Activated naive CD8-positive, alpha-beta T cell (primary cell): ENCODE data around the gene DNAJB13.
A peak's percentile ranks its signal among the peaks of the same experiment; 100 is the strongest.

Experiments used
- H3K27ac Mint-ChIP-seq: one replicate; pipeline ENCODE4 v1.8.0; 2021; ENCODE audit warnings: mixed read lengths
- H3K27me3 Mint-ChIP-seq: one replicate; pipeline ENCODE4 v1.8.0; 2021; ENCODE audit warnings: mixed read lengths
- H3K36me3 Mint-ChIP-seq: one replicate; pipeline ENCODE4 v1.8.0; 2021; ENCODE audit warnings: mixed read lengths
- H3K4me1 Mint-ChIP-seq: one replicate; pipeline ENCODE4 v1.8.0; 2021; ENCODE audit warnings: low read depth, mixed read lengths
- H3K4me3 Mint-ChIP-seq: one replicate; pipeline ENCODE4 v1.8.0; 2021; ENCODE audit warnings: mild to moderate bottlenecking, mixed read lengths
- H3K9me3 Mint-ChIP-seq: one replicate; pipeline ENCODE4 v1.8.0; 2021; ENCODE audit warnings: low read depth, mixed read lengths

Gene DNAJB13

DNA sequence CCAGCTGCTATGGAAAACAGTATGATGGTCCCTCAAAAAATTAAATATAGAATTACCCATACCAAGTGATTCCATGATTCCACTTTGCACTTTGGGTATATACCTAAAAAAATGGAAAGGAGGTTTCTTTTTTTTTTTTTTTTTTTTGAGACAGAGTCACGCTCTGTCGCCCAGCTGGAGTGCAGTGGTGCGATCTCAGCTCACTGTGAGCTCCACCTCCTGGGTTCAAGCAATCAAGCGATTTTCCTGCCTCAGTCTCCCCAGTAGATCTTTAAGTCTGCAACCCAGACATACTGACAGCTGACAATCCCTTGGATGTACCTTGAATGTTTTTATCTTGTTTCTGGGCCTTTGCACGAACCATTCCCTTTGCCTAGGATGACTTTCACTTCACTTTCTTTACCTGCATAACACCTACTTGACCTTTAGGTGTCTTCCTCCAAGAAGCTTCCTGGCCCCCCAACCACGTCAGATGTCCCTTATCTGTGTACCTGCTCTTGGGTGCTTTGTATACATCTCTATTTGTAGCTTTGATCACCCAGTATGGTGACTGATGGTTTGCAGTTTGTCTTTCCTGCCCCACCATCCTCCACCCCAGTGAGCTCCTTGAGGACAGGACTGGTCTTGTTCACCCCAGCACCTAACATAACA is 46.4 kb downstream of the DNAJB13 start:
- Mint-ChIP-seq H3K4me3 (peak overlapping the region; percentile 48), H3K36me3 (peaks cover 11% of the 10 kb centered on the region), H3K9me3 (no peaks in the 10 kb centered on the region), H3K27me3 (no peaks in the 10 kb centered on the region), H3K4me1 (peaks cover 66% of the 10 kb centered on the region), H3K27ac (peak overlapping the region; percentile 76)

DNA sequence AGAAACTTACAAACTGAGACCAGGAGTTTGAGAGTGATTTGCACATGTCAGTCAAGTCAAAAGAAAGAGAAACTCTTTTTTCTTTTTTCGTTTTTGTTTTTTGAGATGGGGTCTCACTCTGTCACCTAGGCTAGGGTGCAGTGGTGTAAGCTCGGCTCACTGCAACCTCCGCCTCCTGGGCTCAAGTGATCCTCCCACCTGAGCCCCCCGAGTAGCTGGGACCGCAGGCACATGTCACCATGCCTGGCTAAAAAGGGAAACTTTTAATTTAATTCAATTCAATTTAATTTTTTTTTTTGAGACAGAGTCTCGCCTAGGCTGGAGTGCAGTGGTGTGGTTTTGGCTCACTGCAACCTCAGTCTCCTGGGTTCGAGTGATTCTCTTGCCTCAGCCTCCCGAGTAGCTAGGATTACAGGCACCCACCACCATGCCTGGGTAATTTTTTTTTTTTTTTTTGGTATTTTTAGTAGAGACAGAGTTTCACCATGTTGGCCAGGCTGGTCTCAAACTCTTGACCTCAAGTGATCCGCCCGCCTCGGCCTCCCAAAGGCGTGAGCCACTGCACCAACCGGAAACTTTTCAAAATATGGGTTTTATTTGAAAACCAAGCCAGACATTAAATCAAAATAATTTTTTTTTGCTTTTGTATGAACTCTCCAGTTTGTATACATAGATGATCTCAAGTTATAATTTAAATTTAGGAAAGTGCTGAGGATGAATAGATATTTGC is 48.2 kb downstream of the DNAJB13 start:
- Mint-ChIP-seq H3K4me1 (peaks cover 72% of the 10 kb centered on the region), H3K4me3 (no peak overlapping the region), H3K27me3 (no peaks in the 10 kb centered on the region), H3K27ac (peak overlapping the region; percentile 75), H3K36me3 (peaks cover 16% of the 10 kb centered on the region), H3K9me3 (no peaks in the 10 kb centered on the region)

DNA sequence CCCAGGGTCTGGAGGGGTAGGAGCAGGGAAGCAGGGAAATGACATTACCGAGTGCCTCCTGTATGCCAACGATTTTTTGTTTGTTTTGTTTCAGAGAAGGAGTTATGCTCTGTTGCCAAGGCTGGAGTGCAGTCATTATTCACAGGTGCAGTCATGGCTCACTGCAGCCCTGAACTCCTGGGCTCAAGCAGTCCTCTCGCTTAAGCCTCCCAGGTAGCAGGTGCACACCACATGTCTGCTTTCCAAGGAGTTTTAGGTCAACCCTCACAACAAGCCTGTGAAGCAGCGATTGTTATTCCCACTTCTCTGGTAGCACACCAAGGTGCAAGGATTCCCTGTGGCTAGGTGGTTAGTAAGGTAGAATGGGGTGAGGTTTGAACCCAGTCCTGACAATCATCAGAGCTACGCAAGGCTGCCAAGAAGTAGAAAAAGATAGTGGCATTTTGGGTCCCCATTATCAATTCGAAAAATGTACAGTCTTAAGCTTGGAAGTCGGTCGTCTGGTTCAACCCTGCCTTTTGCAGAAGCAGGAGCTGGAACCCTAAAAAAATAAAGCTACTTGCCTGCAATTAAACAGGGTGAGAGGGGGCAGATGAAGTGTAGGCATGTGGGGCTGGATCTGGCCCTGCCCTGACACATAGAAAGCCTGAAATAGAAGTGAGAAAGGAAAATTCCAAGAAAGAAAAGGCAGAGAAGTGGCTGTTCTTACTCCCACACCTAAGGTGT is 48.9 kb downstream of the DNAJB13 start:
- peak overlapping the region; percentile 75 for H3K27ac Mint-ChIP-seq
- H3K27me3 Mint-ChIP-seq, result no peaks in the 10 kb centered on the region
- no peak overlapping the region for H3K4me3 Mint-ChIP-seq
- H3K9me3 Mint-ChIP-seq, result no peaks in the 10 kb centered on the region
- peaks cover 16% of the 10 kb centered on the region for H3K36me3 Mint-ChIP-seq
- peaks cover 73% of the 10 kb centered on the region for H3K4me1 Mint-ChIP-seq

DNA sequence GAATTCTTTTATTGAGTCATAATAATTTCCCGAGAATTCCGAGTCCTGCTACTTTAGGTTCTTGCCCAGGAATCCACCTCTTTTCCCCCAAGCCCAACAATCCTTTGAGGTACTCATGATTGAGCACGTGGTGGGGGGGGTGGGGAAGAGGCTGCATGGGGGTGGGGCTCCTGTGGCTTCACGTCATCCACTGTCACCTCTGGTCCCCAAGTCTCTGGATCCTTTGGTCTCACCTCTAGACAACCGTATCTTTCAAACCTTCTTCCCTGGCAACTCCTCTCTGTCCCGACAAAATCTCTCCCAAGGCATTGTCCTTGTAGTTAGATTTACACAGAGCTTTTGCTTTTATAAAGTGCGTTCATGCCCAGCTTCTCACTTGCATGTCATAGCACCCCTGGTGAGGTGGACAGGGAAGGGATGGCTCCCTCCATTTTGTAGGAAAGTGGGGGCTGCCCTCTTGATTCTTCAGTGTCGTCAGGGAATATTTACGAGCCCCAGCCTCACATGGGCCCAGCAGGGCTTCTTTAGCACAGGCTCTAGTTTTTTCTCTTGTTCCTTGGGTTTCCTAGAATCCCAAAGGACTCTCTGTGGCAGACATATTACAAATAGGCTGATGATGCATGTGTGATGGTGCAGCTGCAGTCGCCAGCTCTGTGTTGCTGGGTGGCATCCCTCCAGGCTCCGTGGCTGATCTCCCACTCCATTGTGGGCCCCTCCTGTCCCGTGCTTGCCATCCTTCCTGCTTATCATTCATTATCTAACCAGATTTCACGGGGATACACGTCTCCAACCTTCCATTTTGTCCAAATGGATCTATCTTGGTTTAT is 49.7 kb downstream of the DNAJB13 start:
- Mint-ChIP-seq H3K36me3 (peaks cover 16% of the 10 kb centered on the region), H3K4me3 (no peak overlapping the region), H3K27ac (no peak overlapping the region), H3K9me3 (no peaks in the 10 kb centered on the region), H3K27me3 (no peaks in the 10 kb centered on the region), H3K4me1 (peaks cover 73% of the 10 kb centered on the region)

DNA sequence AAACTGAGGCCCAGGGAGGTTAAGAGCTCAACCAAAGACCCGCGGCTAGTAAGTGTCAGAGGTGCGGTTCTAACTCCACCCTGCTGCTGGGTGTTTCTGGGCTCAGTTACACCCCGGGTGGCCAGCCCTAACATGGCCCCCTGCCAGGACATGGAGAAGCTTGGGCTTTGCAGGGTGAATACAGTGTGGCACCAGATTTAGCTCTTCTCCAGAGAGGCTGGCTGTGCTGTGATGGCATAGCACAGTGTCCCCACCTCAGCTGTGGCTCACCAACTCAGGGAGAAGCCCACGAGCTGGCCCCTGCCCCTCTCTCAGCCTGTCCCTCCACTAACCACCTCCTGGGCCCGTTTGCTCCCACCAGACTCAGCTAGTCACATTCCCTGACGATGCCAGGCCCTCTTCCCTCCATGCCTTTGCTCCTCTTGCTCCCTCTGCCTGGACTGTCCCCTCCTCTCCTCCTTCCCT is 51.0 kb downstream of the DNAJB13 start:
- Mint-ChIP-seq H3K4me1 (peaks cover 72% of the 10 kb centered on the region), H3K4me3 (no peak overlapping the region), H3K36me3 (peaks cover 16% of the 10 kb centered on the region), H3K9me3 (no peaks in the 10 kb centered on the region), H3K27ac (no peak overlapping the region), H3K27me3 (no peaks in the 10 kb centered on the region)

DNA sequence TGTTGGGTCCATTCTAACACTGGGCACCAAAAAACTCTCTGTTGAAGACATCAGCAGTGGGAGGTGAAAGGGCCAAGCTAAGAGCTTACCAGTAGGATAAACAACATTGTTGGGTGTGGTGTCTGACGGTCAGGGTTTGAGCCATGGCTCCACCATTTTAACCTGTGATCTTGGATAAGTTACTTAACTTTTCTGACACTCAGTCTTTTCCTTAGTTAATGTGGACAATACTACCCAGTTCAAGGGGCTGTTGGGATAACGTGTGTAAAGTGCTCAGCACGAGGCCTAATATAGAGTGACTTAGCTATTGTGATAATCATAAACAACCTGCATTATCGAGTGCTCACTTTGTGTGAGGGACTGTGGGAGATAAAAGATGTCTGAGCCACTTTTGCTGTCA is 52.0 kb downstream of the DNAJB13 start:
- Mint-ChIP-seq H3K9me3 (no peaks in the 10 kb centered on the region), H3K27me3 (no peaks in the 10 kb centered on the region), H3K4me3 (no peak overlapping the region), H3K4me1 (peaks cover 69% of the 10 kb centered on the region), H3K36me3 (peaks cover 16% of the 10 kb centered on the region), H3K27ac (no peak overlapping the region)

DNA sequence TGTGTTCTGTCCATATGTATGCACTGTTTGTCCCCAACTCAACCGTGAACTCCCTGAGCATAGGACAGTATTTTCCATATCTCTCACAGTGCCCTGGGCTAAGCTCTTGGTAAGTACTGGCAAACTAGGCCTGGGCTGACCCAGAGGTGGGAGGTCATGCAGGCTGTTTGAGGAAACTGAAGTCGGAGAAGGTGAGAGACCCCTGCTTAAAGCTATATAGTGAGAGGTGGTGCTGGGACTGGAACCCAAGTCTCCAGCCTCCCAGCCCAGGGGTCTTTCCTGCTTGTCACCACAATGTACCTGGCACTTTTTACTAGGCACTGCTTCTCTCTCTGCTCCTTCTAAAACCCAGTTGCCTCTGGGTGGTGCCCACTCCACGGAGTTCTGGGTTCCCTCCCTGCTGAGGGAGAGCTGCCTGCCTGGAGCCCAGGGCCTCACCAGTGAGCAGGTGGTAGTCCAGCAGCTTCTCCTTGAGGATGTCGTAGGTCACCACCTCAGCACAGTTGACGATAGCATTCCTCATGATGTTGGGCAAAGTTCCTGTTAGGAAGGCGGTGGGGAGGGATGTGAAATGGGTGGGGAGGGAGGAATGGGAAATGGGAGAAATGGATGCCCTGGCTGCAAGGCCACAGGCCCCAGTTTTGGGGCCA is 53.3 kb downstream of the DNAJB13 start:
- peaks cover 16% of the 10 kb centered on the region for H3K36me3 Mint-ChIP-seq
- no peak overlapping the region for H3K4me3 Mint-ChIP-seq
- no peaks in the 10 kb centered on the region for H3K27me3 Mint-ChIP-seq
- H3K9me3 Mint-ChIP-seq, result no peaks in the 10 kb centered on the region
- H3K4me1 Mint-ChIP-seq, result peaks cover 73% of the 10 kb centered on the region
- peak overlapping the region; percentile 78 for H3K27ac Mint-ChIP-seq

DNA sequence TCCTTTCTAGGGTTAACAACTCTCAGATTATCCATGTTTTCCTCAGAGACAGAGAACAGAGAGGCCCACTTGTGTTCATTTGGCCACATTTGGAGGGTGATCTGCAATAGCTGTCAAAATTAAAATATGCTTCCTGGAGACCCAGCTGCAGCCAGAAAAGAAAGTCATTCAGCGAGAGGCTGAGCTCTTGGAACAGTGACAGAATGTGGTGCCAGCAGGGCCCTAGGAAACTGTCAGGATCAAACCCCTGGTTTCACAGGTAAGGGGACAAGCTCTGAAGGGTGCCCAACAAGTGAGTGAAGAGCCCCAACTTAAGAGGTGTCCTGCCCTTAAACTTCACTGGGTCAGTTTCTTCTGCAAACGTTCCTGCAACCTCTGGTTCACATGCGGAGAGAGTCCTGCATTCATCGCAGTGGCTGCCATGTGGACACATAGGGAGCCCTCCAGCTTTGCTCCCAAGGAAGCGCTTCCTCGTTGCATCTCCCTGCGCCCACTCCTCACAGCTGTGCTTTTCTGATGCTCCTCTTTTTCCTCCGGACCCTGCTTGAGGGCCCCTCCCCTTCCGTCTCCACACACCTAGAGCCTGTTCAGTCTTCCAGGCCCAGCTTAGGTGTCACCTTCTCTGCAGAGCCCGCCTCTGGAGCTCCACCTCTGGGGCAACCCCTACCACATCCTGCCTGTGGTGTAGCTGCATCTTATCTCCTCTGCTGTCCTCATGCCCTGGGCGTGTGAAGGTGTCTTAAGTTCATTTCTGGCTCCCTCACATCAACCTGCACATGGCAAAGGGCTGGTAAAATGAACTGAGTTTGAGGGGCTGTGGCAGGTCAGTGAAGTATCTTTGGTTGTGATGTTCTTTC is 54.2 kb downstream of the DNAJB13 start:
- H3K9me3 Mint-ChIP-seq, result no peaks in the 10 kb centered on the region

DNA sequence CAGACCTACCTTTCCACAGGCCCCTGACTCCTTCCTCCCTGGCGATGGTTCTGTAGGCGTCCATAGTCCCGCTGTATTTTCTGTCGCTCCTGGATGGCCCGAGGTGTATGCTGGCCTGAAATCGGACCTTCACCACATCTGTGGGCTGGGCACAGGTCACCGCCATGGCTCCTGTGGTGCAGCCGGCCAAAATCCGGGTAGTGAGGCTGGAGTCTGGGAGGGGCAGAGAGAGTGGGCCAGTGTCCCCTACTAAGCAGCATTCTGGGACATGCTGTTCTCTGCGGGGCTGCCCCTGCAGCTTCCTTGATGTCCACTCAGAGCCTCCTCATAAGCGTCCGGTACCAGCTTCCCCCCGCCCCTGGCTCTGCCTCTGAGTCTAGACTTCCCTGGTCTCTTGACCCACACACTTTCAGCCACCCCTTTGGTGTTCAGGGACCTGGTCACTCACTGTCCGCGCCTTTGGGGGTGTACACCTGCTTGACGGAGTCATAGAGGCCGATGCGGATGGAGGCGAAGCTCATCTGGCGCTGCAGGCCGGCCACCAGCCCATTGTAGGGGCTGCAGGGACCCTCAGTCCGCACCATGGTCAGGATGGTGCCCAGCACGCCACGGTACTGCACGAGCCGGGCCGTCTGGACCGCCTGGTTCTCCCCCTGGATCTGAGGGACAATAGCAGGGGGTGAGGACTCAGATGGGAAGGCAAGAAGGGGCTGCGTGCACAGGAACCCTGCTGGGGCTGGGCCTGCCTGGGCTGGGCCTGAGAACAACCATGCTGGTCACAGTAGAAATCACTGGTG is 55.1 kb downstream of the DNAJB13 start:
- H3K27ac Mint-ChIP-seq, result peak overlapping the region; percentile 94
- no peaks in the 10 kb centered on the region for H3K27me3 Mint-ChIP-seq
- no peaks in the 10 kb centered on the region for H3K9me3 Mint-ChIP-seq
- peaks cover 77% of the 10 kb centered on the region for H3K4me1 Mint-ChIP-seq
- H3K36me3 Mint-ChIP-seq, result peaks cover 9% of the 10 kb centered on the region
- no peak overlapping the region for H3K4me3 Mint-ChIP-seq

More for the DNA sequence above, 54.2 kb downstream of the DNAJB13 start:
- H3K27me3 Mint-ChIP-seq, result no peaks in the 10 kb centered on the region
- peaks cover 12% of the 10 kb centered on the region for H3K36me3 Mint-ChIP-seq
- H3K4me3 Mint-ChIP-seq, result peak overlapping the region; percentile 75
- peaks cover 71% of the 10 kb centered on the region for H3K4me1 Mint-ChIP-seq
- H3K27ac Mint-ChIP-seq, result peak overlapping the region; percentile 94

DNA sequence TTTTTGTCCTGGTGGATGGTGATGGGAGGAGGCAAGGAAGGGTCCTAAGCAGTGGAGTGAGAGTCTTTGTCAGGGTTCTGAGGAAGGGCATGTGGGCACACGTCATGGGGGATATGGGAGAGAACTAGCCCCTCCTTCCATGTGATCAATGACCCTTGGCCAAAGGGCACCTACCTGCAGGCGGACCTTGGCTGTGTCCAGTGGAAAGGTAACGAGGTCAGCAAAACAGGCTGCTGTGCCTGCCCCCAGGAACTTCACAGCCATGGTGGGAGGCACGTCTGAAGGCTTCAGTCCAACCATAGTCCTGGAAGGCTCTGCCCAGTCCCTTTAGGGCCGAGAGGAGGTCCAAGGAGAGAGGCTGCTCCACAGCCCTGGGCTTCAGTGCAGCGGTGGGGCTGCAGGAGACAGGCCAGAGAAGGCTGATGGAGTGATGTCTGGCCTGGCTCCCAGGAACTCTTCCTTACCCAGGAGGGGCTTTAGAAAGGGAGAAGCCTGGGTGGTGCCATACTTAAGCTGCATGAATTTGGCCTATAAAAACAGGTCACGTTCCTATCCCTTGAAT is 56.0 kb downstream of the DNAJB13 start:
- peaks cover 82% of the 10 kb centered on the region for H3K4me1 Mint-ChIP-seq

DNA sequence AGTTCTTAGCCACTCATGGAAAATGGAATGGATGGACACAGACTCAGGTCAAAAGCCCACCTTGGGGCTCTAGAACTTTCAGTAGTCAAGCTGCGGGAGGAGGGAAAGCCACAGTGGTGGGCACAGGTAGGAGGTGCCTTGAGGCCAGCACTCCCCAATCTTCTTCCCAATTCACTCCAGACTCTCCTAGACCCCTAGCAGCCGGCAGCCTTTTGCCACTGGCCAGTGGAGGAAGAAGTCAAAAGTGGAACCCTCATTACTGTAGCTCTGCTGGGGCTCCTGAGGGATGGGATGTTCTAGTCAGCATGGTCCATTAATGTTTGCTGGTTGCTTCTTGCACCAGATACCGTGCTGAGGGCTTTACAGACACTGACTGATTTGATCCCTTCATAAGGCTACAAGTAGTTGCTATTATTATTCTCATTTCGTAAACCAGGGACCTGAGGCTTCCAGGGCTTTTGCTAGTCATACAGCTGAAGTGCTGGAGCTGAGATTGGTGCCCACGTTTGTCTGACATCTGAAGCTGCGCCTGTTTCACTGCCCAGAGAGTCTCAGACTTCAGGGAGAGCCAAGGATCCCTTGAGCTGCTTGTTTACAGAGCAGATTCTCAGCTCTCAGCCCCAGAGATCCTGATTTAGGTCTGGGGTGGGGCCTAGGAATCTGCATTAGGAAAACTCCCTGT is 57.0 kb downstream of the DNAJB13 start:
- Mint-ChIP-seq H3K4me1 (peaks cover 89% of the 10 kb centered on the region), H3K4me3 (no peak overlapping the region), H3K27me3 (no peaks in the 10 kb centered on the region), H3K9me3 (no peaks in the 10 kb centered on the region), H3K27ac (peak overlapping the region; percentile 70), H3K36me3 (peaks cover 7% of the 10 kb centered on the region)

More for the DNA sequence above, 56.0 kb downstream of the DNAJB13 start:
- Mint-ChIP-seq H3K9me3 (no peaks in the 10 kb centered on the region), H3K27me3 (no peaks in the 10 kb centered on the region), H3K36me3 (peaks cover 8% of the 10 kb centered on the region), H3K27ac (peak overlapping the region; percentile 62), H3K4me3 (no peak overlapping the region)
